Left renal pelvis (tissue), 4 donors: ENCODE data around the gene NAP1L4. TPM values are rescaled to one million over a fixed set of nuclear protein-coding genes. Genes with fewer than 3 reads are reported as not detected.
"Not testable (repeated sequence)": the region's sequence is repeated elsewhere in the genome, so short reads cannot be mapped to it uniquely, and the experiment has no call there.

Source experiments
- DNase-seq, 4 donors: peaks; one replicate each; pipeline ENCODE4 v3.0.0-alpha.2; 2013; ENCODE audit warnings: low read depth in 4 of 4, low spot score in 3 of 4
- polyA plus RNA-seq, 4 donors: library from polyadenylated mRNA; unstranded; fragments of 120-200 nt; gene quantifications; one replicate each; pipeline ENCODE4 v1.2.1, GENCODE V29; 2013; ENCODE audit not compliant: insufficient read length in 4 of 4

Gene NAP1L4
- polyA plus RNA-seq, 4 donors: 143 to 215 (median 187) TPM

DNA sequence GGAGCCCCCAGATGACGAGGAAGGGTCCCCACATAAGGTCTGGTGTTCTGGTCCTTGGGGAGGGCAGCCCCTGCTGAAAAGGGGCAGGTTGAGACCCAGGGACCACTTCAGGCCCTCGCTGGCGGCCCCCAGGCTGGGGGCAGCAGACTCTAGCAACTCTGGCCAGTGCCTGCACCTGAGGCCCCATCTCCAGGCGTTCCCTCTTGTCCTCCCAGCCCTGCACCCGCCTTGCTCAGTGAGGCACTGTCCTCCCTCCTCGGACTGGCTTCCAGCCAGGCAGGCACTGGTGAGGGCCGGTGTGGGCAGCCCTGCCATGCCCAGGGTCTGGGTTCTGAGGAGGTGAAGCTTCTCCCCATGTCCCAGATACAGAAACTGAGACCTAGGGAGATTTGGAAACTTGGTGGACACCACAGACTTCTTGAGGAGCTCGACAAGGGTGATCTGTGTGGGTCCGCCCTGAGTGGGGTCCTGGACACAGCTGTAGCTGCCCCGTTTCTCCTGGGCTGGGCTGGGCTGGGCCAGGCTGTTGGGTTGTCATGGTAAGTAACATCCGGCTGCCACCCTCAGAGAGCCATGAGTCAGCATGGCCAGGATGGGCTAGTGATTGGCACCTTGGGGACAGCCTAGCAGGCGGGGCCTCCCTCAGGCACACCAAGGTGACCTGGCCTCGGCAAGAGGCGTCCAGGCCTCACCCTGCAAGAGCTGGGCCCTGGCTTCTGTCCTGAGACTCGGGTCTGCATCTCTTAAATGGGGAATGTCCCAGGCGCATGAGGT is 51.8 kb downstream of the NAP1L4 start:
- no peak for DNase-seq

DNA sequence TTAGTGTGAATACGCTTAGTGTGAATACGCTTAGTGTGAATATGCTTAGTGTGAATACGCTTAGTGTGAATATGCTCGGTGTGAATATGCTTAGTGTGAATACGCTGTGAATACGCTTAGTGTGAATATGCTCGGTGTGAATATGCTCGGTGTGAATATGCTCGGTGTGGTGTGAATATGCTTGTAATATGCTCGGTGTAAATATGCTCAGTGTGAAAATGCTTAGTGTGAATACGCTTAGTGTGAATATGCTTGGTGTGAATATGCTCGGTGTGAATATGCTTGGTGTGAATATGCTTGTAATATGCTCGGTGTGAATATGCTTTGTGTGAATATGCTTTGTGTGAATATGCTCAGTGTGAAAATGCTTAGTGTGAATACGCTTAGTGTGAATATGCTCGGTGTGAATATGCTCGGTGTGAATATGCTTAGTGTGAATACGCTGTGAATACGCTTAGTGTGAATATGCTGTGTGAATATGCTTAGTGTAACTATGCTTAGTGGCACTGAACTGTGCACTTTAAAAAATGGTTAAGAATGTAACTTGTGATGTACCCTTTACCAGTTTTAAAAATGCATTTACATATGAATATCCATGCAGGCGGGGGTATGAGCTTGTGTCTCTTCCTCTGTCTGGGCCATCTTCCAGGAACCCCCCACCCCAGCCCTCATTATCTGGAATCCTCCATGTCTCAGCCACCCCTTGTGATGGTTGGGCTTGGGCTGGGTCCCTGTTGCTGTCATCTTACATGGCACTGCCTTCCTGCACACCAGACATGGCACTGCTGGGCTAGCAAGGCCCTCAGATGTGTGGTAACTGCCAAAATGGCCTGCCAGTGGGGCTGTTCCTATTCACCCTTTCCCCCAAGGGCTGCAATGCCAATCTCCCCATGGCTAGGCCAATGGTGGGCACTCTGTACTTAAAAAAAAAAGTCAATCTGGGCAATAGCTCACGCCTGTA is 53.4 kb downstream of the NAP1L4 start:
- not testable (repeated sequence) for DNase-seq

DNA sequence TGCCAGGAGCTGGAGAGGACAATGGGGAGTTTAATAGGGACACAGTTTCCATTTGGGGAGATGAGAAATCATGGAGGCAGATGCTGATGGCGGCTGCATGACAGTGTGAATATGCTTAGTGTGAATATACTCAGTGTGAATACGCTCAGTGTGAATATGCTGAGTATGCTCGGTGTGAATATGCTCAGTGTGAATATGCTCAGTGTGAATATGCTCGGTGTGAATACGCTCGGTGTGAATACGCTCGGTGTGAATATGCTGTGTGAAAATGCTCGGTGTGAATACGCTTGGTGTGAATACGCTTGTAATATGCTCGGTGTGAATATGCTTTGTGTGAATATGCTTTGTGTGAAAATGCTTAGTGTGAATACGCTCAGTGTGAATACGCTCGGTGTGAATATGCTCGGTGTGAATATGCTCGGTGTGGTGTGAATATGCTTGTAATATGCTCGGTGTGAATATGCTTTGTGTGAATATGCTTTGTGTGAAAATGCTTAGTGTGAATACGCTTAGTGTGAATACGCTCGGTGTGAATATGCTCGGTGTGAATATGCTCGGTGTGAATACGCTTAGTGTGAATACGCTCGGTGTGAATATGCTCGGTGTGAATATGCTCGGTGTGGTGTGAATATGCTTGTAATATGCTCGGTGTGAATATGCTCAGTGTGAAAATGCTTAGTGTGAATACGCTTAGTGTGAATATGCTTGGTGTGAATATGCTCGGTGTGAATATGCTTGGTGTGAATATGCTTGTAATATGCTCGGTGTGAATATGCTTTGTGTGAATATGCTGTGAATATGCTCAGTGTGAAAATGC is 54.3 kb downstream of the NAP1L4 start:
- not testable (repeated sequence) for DNase-seq

DNA sequence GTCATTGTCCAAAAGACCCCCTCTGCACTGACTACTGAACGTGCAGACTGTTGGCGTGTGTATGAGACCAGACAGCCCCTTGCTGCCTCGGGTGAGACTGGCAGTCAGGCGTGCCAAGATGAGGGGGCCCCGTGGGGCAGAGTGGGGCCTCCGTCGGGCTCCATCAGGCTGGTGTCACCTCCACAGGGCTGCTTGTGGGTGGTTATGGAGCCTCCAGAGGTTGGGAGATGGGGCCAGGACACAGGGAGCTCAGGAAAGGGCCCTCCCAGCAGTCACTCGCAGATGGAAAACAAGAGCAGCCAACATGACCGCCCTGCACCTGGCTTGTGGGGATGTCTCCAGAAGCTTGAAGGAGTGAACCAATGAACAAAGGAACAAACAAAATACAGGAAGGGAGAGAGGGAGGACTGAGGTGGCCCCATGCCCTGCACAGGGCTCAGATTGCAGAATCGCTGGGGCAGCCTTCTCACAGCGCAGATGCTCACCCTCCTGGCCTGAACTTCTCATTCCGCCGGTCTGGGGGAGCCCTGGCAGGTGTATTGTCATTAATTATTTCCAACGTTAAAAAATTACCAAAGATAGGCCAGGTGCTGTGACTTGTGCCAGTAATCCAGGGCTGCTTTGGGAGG is 57.4 kb downstream of the NAP1L4 start:
- DNase-seq: no peak

DNA sequence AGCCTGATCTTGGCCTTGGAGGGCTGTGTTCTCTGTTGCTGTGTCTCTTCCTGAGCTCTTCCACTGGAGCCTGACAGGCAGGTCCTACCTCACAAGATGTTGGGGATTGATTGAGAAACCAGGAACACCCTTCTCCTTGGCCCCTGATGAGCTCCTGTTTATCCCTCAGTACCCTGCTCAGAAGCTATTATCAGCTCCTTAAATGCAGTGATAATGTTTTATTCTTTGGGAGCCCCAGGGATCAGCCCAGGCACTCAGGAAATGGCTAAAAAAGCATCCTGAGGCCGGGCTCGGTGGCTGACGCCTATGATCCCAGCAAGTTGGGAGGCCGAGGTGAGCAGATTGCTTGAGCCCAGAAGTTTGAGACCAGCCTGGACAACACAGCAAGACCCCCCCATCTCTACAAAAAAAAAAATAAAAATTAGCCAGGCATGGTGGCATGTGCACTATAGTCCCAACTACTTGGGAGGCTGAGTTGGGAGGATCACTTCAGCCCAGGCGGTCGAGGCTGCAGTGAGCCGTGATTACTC is 58.0 kb downstream of the NAP1L4 start:
- no peak for DNase-seq

DNA sequence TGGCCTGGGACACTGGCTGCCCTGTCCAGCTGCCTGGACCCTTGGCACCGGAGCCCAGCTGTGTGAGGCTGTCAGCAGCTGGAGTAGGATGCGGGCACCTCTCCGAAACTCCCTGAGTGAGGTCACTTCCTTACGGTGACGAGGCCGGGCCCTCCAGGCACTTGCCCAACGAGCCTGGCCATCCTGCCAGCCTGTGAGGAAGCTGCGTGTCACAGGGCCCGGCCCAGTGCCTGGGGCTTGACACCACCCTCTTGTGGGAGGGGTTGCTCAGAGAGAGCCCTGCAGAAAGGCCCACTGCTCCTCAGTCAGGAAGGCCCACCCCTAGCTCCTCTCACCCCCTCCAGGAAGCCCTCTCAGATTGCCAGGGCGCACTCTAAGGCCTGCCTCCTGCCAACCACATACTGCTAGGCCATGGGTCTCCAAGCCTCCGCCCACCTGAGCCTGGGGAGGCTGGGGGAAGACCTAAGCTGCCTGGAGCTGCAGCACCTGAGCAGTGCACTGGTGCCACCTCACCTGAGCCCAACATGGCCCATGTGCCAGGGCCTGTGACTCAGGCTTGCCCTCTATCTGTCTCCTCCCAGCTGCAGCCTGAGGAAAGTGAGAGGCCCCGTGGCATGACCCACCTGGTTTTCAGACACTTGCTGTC is 58.6 kb downstream of the NAP1L4 start:
- DNase-seq: no peak

DNA sequence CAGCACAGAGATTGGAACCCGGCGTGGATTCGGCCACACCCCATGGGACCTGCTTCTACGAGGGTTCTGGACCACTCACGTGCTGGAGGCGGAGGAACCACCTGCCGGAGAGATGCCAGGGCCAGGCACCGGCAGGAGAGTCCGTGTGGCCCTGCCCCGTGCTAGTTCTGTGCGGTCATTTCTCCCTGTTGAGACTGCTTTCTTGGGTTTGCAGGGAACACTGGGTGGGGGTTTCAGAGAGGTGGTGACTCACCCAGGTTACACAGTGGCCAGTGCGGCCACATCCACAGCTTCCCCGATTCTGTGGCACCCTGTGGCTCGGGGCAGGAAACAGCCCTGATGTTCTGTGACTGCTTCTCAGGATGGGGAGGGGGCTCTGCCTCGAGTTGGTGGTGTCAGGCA is 59.3 kb downstream of the NAP1L4 start:
- no peak for DNase-seq

DNA sequence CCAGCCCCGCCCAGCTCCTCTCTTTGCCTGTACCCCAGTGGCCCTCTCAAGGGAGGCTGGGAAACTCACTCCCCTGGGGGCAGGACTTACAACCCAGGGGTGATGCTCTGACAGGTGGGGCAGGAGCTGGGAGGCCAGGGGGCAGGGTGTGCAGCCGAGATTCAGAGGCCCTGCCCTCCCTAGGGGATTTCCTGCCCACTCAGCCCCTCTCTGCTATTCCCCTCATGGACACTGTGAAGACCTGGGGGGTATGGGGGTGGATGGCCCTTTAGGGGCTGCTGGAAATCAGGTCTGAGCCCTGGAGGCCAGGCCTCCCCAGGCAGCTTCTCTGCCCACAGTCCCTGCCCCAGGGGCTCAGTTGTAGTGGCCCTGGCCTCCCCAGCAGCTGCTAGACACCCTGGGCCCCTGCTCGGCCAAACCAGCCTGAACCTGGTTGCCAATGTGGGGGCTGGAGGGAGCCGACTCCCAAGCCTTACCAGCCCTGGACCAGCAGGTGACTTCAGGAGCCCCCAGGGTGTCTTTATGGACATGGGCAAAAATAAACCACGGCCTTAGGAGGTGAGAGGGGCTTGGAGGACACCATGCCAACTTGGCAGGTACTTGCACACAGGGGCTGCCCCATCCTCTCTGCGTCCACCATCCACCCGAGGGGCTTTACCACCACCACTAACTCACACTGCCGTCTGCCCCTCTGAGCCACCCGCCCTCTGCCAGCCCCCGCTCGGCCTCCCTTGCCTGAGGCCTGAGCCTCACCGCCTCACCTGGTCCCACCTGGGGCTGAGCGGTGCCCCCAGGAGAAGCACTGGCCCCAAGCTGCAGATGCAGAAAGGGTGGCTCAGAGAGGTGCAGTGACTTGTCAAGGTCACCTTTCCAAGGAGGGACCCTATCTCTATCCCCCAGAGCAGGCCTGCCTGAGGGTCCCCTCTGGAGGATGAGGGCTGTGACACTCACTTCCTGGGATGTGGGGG is 60.1 kb downstream of the NAP1L4 start:
- no peak for DNase-seq

DNA sequence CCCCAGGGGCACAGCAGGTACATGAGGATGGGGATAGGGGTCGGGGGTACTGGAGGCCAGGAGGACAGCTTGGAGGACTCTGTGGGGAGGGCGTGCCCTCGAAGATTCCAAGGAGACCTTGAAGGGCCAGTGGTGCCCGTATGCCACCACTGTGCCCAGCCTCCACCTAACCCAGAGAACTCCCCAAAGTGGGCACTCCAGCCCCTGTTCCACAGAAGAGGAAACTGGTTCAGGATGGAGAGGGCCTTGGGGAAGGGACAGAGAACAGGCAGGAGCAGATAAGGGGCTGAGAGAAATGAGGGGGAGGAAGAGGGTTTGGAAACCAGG is 60.7 kb downstream of the NAP1L4 start:
- DNase-seq: no peak

DNA sequence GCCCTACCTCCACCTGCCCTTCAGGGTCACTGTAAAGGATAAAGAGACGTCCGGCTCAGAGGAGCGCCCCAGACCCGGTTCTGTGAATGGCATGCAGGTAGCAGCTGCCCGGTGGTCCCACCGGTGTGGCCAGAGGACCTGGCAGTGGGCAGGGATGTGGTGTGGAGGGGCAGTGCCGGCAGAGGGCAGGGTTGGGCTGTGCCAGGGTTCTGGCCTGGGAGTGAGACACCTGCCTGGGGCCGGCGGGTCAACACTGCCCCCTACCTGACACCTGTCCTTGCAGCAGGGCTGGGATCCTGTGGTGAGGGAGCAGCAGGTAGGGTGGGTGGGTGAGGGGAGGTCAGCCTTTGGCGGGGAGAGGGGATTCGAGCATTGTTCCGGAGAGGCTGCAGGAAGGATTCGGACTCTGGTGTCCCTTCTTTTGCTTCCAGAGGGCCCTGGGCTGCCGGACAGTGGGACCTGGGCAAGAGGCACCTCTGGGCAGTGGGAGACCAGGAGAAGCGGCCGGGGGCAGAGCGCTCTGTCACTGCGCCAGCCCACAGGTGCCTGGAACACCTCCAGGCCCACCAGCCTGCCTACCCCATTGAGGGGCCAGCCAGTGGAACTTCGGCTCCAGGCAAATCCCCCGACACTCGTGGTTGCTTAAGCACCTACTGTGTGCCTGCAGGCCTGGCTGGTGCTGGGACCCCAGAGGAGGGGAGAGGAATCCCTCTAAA is 61.3 kb downstream of the NAP1L4 start:
- DNase-seq: no peak

DNA sequence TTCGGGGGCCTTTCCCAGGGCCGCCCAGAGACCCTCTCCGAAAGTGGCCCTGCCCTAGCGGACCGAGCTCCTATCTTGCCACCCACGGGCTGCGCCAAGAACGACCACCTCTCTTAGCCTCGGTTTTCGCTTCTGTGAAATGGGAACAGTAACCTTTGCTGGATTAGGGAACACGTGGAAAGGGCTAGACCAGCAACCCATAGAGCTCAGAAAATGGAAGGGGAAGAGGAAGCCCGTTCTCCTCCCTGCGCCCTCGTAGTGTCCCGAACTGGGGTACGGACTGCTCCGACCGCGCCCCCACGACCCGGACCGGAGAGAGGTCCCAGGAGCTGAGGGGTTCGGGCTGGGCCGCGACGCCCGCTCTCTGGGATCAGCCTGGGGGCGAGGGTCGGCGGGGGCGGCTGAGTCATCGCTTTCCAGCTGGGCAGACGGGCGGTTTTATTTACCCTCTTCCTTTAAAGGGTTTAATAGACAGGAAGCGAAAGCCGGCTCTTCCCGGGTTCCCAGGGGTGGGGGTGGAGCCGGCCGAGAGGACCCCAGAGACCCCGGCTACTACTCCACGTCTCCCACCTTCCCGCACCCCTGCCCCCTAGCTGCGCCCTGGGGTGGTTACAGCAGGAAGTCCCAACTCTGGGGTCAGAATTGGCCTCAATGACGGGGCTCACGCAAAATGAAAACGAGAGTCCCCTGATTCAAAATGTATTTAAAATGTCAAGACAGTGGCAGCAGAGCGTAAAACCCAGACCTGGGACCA is 62.0 kb downstream of the NAP1L4 start:
- no peak for DNase-seq

DNA sequence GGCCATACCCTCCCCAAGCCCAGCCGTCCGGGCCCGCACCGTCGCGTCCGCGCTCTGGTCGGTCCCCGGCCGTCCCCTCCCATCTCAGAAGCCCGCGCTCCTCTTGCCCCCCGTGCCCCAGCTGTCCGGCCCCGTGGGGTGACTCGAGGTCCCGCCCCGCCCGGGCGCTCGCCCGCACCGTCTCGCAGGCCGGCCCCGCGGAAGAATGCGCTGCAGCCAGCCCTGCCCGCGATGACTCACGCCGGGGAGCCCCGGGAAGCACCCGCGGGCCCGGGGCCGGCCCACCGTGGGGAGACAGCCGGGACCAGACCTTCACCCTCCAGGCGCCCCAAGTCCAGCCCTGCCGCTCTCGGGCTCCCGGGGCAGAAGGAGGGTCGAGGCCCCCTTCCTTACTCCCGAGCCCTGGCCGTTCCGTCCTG is 62.6 kb downstream of the NAP1L4 start:
- no peak for DNase-seq

DNA sequence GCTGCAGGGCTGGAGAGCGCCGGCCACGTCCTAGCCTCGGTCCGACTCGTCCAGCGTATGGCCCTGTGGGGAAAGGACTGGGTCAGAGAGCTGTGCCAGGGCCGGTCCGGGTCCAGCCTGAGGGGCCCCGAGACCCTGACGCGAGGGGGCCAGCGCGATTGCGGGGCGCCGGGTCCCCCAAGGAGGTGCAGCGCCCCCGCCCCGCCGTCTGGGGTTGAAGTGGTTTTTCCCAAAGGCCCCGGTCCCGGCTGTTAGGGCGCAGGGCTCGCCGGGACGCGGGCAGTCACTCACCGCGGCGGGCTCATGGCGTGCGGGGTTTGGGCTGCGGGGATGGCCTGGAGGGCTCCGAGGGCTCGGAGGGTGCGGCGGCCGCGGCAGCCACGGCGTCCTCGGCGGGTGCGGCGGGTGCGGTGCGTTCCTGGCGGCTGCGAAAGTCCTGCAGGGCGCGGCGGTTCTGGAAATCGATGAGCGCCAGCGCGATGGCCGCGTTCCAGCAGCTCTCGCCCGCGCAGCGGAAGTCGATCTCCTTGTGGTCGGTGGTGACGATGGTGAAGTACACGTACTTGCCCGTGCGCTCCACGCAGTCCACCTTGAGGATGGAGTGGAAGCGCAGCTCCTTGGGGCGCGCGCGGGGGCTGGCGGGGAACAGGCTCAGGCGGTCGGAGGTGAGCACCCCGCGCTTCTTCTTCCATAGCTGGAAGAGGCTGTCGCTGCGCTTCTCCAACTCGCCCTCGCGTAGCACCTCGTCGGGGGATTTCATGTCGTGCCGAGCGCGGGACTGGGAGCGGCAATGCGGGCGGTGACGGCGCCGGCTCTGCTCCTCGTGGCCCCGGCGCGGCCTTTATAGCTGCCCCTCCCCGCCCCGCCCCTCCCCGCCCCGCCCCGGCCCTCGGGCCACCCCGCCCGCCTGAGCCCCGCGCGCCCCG is 63.3 kb downstream of the NAP1L4 start, which contains the start of gene PHLDA2:
Gene PHLDA2, minus strand, starts transcription at position 816 of the 926 bp plus-strand sequence. Its CDS starts 56 bp downstream, at position 760.
- DNase-seq: no peak

DNA sequence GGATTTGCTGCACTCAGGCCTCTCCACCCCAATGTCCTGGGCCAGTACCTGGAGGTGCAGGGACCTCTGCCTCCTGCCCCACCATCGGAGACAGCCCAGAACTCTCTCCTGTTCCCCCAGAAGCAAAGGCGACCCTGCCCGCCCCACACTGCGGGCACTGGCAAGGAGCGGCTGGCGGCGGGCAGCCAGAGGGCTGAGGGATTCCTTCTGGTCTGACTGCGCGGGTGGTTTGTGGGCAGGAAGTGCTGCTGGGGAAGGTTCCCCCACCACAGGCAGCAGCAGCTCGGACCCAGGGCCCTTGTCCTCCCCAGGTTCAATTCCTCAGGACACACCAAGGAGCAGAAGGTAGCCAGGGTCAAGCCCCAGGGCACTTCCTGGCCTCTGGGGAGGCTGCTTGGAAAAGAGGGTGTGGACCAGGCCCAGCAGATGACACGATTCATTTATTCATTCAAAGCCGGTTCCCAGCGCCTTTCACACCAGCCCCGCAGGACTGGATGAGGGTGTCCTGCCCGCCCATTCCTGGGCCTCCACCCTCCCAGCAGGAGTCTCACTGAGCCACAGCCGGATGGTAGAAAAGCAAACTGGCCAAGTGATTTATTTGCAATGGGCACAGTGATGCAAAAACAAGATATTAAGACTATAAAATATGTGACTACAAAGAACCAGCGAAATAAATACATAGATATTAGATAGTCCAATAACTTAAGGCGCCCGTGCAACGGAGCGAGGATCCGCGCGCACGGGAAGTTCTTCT is 64.1 kb downstream of the NAP1L4 start:
- no peak for DNase-seq

DNA sequence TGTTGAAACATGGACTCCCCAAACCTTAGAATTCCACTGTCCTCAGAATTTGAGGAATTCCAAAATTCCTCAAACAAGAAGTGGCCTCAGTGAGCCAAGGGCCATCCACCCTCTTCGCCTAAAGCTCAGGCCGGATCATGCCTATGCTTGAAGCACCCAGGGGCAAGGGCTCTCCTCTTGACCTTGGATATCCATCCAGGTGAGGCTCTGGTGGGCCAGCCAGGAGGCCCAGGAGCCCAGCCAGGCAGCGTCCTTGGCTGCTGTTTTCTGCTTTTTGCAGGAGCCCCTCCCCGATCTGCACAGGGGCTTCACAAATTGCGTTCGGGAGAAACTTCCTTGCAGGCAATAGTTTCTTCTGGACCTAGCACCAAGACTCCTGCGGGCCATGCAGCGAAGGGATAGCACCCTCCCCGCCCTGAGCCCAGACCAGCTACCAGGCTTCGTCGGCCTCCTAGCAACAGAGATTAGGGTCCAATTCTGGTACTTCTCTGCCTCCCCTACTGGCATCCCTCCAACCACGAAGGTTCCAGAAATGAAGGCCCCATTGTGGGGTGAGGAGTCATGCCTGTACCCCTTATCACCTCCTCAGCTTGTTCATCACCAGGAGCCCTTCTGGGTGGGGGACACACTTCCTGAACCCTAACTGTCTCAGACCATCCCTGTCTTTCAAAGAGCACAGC is 64.9 kb downstream of the NAP1L4 start:
- DNase-seq: no peak
